Kidney (tissue), 14 donors: ENCODE results near the gene CCDC88C. TPM values are rescaled to one million over a fixed set of nuclear protein-coding genes. Genes with fewer than 3 reads are reported as not detected.

Experiments
- DNase-seq, 5 donors: peaks; one replicate each; pipeline ENCODE4 v3.0.0-alpha.2; 2013 to 2020
- FAIRE-seq: peaks from 2 replicates; lab custom pipeline; 2012; peaks lifted over from hg19 to GRCh38; lab: Jason Lieb, UNC
- H3K27ac ChIP-seq, 2 donors: one replicate each; pipeline ENCODE4 v1.7.0; 2013; ENCODE audit warnings: low read depth in 2 of 2, low read length in 2 of 2, inconsistent platforms in 1 of 2
- H3K27me3 ChIP-seq: one replicate; pipeline ENCODE4 v1.7.1; 2013; ENCODE audit warnings: low read length, inconsistent platforms; ENCODE audit not compliant: control insufficient read depth, insufficient read depth
- H3K36me3 ChIP-seq, 3 donors: one replicate each; pipeline versions ENCODE4 v1.7.0 to v1.7.1; 2013; ENCODE audit warnings: low read length in 3 of 3, control low read depth in 1 of 3, inconsistent platforms in 1 of 3; ENCODE audit not compliant: insufficient read depth in 3 of 3, control insufficient read depth in 2 of 3
- H3K4me1 ChIP-seq, 3 donors: one replicate each; pipeline versions ENCODE4 v1.7.0 to v1.7.1; 2013; ENCODE audit warnings: low read length in 3 of 3, inconsistent platforms in 1 of 3, low read depth in 1 of 3; ENCODE audit not compliant: control insufficient read depth in 2 of 3, insufficient read depth in 2 of 3
- H3K4me3 ChIP-seq, 3 donors: one replicate each; pipeline versions ENCODE4 v1.7.0 to v1.8.1; 2013; ENCODE audit warnings: low read length in 3 of 3, control low read depth in 1 of 3, inconsistent platforms in 1 of 3
- H3K9ac ChIP-seq, 3 donors: one replicate each; pipeline versions ENCODE4 v1.7.0 to v1.7.1; 2013; ENCODE audit warnings: low read length in 3 of 3, control low read depth in 1 of 3, inconsistent platforms in 1 of 3
- H3K9me3 ChIP-seq, 3 donors: one replicate each; pipeline versions ENCODE4 v1.7.0 to v1.7.1; 2013; ENCODE audit warnings: low read length in 3 of 3, control low read depth in 1 of 3, inconsistent platforms in 1 of 3; ENCODE audit not compliant: control insufficient read depth in 2 of 3, insufficient read depth in 1 of 3
- intact Hi-C: fragments of 100-400 bp; cut with DNase I; formaldehyde crosslinking; loops from one replicate; pipeline ENCODE4 v1.11.1; 2022
- polyA plus RNA-seq: library from polyadenylated mRNA; stranded (reverse); fragments of 350-450 nt; fragmentation: Illumina TruSeq; extraction: RNeasy Lipid Tissue Mini Kit (QIAGEN cat#74804); gene quantifications from one replicate; pipeline ENCODE4 v1.2.3, GENCODE V29; 2014; ENCODE audit warnings: low read depth, low replicate concordance; ENCODE audit not compliant: insufficient read depth
- total RNA-seq: library from RNA; stranded (reverse); fragmentation: NEBNext Ultra II Directional; extraction: Animal tissue kit (Norgen Biotek cat#: 25700); gene quantifications from one replicate; pipeline ENCODE4 v1.2.1, GENCODE V29; 2021
- TF ChIP-seq, protein P1 (sequence below): IDR thresholded peaks from 3 replicates; pipeline ENCODE4 v1.5.1; 2012; ENCODE audit warnings: mild to moderate bottlenecking, moderate library complexity, borderline replicate concordance; ENCODE audit not compliant: insufficient read depth; ENCODE audit errors: extremely low read depth
- donor health status: control.
- donor health status: control.
- donor health status: control.
- donor health status: control.
- donor health status: control.
- donor health status: DM: yes; HTN: yes; CAD: no.
- donor health status: Normal renal cell carcinoma (clear cell type).

The CCDC88C gene
- total and polyA plus RNA-seq, 2 donors from 2014 or later = 6.6 to 32.8 TPM

DNA sequence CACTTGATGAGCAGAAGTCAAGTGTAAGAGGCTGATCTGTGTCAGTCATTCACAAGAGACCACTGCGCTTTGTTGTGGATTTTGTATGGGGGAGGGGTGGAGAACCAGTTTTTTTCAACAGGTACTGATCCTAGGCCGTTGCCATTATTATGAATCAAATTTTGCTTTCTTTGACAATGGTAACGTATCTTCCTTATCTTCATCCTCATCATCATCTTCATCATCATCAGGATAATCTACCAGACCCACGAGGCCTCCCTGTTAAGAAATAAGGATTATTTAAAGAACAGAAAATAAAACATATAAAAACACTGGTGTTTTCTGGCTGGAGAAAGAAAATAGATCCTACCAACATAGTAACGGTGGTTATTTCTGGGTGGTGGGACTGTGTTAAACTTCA, 41.0 kb upstream of the CCDC88C start:
- intact Hi-C loops = no loop called here
- H3K36me3 ChIP-seq = peaks cover 14 to 48% (median 25%) of the 10 kb centered on the region in 3 donors

DNA sequence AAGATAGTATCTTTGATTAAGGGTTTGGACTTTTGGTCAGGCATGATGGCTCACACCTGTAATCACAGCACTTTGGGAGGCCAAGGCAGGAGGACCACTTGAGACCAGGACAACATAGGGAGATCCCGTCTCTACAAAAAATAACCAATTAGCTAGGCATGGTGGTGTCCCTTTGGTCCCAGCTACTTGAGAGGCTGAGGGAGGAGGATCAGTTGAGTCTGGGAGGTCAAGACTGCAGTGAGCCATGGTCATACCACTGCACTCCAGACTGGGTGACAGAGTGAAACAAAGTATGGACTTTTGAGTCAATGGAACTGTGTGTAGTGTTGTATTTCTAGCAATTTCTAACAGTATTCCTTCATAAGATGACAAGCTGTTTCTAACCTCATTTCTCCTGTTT, 38.7 kb upstream of the CCDC88C start:
- no peaks in the 10 kb centered on the region for H3K4me1 ChIP-seq
- no peaks in the 10 kb centered on the region for H3K9me3 ChIP-seq
- intact Hi-C loops = no loop called here
- TF ChIP-seq, protein P1, sequence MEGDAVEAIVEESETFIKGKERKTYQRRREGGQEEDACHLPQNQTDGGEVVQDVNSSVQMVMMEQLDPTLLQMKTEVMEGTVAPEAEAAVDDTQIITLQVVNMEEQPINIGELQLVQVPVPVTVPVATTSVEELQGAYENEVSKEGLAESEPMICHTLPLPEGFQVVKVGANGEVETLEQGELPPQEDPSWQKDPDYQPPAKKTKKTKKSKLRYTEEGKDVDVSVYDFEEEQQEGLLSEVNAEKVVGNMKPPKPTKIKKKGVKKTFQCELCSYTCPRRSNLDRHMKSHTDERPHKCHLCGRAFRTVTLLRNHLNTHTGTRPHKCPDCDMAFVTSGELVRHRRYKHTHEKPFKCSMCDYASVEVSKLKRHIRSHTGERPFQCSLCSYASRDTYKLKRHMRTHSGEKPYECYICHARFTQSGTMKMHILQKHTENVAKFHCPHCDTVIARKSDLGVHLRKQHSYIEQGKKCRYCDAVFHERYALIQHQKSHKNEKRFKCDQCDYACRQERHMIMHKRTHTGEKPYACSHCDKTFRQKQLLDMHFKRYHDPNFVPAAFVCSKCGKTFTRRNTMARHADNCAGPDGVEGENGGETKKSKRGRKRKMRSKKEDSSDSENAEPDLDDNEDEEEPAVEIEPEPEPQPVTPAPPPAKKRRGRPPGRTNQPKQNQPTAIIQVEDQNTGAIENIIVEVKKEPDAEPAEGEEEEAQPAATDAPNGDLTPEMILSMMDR = no peak
- peaks cover 10 to 28% (median 18%) of the 10 kb centered on the region in 3 donors for H3K36me3 ChIP-seq
- H3K27ac ChIP-seq = no peak overlapping the region
- DNase-seq (no peak), FAIRE-seq (no peak)
- no peak overlapping the region for H3K4me3 ChIP-seq
- no peak overlapping the region for H3K9ac ChIP-seq
- H3K27me3 ChIP-seq = no peaks in the 10 kb centered on the region

More for the DNA sequence above, 41.0 kb upstream of the CCDC88C start:
- Histone ChIP-seq H3K27ac (no peak overlapping the region), H3K4me1 (no peaks in the 10 kb centered on the region), H3K4me3 (no peak overlapping the region), H3K9ac (no peak overlapping the region), H3K9me3 (no peaks in the 10 kb centered on the region), H3K27me3 (no peaks in the 10 kb centered on the region)
- DNase-seq (no peak), FAIRE-seq (no peak)
- TF ChIP-seq, protein P1 = no peak

DNA sequence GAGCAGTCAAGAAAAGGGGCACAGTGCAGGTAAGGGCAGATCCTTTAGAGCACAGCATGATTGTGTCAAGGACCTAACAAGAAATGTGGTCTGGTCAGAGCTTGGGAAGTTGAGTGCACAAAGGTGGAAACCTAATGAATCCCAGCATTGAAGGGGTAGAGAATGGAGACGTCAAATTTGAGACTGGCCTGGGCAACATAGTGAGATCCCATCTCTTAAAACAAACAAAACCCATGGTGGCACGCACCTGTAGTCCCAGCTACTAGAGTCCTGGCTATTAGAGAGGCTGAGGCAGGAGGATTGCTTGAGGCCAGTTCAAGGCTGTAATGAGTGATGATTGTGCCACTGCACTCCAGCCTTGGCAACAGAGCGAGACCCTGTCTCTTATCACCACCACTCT, 37.0 kb upstream of the CCDC88C start:
- no peaks in the 10 kb centered on the region for H3K9me3 ChIP-seq
- H3K9ac ChIP-seq = no peak overlapping the region
- TF ChIP-seq, protein P1 = no peak
- intact Hi-C loops = no loop called here
- H3K27ac ChIP-seq = no peak overlapping the region
- peaks cover 8 to 16% (median 14%) of the 10 kb centered on the region in 3 donors for H3K36me3 ChIP-seq
- H3K4me1 ChIP-seq = no peaks in the 10 kb centered on the region
- H3K27me3 ChIP-seq = no peaks in the 10 kb centered on the region
- no peak overlapping the region for H3K4me3 ChIP-seq
- DNase-seq (no peak), FAIRE-seq (no peak)

DNA sequence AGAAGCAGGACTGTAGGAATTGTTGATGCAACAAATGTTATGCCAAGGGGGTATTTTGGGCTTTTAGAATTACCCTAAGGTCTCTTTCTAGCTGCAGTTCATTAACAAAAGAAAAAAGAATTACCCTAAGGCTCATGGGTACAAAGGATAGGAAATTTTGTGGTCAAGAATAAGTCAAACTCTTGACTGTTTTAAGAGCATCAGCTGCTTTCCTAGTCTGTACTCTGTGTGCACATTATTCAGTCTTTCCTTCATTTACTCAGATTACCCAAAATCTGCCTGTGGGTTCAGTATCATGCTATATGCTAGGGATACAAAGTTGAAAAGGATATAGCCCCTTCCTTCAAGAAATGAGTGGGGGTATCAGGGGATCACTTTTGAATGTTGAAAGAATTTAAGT, 36.5 kb upstream of the CCDC88C start:
- H3K9ac ChIP-seq = no peak overlapping the region
- H3K36me3 ChIP-seq = peaks cover 8 to 14% (median 14%) of the 10 kb centered on the region in 3 donors
- intact Hi-C loops = no loop called here
- FAIRE-seq = no peak
- TF ChIP-seq, protein P1 = no peak
- no peak for DNase-seq
- no peak overlapping the region for H3K27ac ChIP-seq
- H3K4me3 ChIP-seq = no peak overlapping the region
- H3K27me3 ChIP-seq = no peaks in the 10 kb centered on the region
- H3K4me1 ChIP-seq = no peaks in the 10 kb centered on the region
- H3K9me3 ChIP-seq = no peaks in the 10 kb centered on the region
